Measurements from ENCODE around the gene FOXR1. TPM values are rescaled to one million over a fixed set of nuclear protein-coding genes. Genes with fewer than 3 reads are reported as not detected.
"Not testable (repeated sequence)": the region's sequence is repeated elsewhere in the genome, so short reads cannot be mapped to it uniquely, and the experiment has no call there.

Gene FOXR1
- total RNA-seq, 1 experiment from 2014 or later = not detected

DNA sequence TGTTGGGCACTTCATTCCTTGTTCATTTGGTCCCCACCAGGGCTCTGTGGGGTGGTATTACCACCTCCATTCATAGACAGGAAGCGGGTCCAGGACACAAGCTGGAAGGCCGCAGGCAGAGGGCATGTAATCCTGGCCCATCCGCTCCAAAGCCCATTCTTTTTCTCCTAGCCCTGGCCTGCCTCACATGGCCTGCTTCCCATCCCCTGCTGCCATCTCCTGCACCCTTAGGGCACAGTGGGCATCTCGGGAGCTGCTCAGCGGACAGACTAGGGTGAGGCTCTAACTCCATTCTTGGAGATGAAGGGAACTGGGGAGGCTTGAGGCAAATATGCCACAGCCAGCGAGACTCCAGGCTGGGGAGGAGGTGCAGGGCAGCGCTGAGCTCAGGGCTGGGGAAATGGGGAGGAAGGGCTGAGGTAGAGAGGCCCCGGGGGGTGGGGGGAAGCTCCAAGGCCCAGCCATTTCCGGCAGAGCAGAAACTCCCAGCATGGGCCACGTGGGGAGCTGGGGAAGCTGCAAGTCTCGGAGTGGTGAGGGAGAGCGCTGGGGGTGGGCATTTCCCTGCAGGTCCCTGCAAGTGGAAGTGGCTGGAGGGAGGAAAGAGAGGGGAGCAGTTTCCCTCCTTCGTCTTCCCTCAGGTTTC is 31.5 kb upstream of the FOXR1 start:
- DNase-seq (ENCODE audit: extremely low read depth, low read depth) = no peak

DNA sequence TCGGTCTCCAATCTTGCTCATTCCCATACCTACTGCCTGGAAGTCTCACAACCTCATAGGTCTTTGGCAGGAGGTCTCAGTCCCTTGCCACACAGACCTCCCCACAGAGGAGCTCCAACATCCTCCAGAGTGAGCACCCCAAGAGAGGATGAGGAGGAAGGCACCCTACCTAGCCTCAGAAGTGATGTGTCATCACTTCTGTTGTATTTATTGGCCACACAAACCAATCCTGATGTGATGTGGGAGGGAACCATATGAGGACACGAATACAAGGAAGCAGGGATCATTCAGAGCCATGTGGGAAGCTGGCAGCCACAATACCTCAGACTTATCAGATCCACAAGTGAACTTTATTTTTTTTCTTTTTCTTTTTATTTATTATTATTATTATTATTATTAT is 24.5 kb upstream of the FOXR1 start:
- no peak for DNase-seq (ENCODE audit: extremely low read depth, low read depth)

DNA sequence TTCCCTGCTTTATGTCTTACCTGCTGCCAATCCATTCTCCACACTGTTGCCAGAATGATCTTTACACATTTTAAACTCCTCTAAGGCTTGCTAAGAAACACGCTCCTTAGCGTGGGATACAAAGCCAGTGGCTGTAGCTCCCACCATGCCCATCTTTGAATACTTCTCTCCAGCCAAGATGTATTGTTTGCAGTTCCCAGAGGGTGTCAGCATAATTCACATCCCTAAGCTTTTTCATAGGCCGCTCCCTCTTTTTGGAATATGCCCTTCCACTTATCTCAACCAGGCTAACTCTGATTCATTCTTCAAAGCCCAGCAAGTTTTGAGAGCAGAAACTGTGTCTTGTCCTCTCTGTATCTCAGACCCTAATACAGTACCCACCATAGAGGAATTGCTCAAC is 23.6 kb upstream of the FOXR1 start:
- DNase-seq (ENCODE audit: extremely low read depth, low read depth) = no peak

DNA sequence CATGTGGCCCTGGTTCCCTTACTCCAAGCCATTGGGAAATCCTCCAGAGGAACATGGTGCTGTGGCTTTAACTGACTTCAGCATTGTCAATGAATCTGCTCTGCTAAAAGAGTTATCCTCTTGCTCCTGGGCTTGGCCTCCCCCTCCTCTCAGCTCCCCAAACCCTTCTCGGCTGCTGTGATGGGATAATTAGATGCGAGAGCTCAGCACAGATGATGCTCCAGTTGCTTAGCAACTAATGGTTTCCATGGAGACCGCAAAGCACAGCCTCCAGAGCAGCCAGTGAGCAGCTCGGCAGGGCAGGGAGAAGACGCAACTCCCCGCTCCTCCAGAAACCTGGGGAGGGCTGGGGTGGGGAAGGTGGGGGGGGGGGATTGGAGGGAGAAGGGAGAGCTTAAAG is 18.3 kb upstream of the FOXR1 start:
- no peak for DNase-seq (ENCODE audit: extremely low read depth, low read depth)

DNA sequence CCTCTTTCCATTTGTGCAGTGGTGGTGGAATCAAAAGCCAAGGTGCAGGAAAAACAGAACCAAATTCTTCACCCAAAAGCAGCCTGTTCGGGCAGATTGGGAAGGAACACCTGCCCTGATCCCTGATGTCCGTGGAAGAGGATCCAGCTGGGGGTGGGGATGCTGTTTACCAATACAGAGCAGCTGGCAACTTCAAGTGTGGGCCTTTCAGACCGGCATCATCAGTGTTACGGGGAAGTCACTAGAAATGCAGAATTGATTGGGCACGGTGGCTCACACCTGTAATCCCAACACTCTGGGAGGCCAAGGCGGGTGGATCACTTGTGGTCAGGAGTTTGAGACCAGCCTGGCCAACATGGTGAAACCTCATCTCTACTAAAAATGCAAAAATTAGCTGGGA is 17.6 kb upstream of the FOXR1 start:
- not testable (repeated sequence) for DNase-seq (ENCODE audit: extremely low read depth, low read depth)

DNA sequence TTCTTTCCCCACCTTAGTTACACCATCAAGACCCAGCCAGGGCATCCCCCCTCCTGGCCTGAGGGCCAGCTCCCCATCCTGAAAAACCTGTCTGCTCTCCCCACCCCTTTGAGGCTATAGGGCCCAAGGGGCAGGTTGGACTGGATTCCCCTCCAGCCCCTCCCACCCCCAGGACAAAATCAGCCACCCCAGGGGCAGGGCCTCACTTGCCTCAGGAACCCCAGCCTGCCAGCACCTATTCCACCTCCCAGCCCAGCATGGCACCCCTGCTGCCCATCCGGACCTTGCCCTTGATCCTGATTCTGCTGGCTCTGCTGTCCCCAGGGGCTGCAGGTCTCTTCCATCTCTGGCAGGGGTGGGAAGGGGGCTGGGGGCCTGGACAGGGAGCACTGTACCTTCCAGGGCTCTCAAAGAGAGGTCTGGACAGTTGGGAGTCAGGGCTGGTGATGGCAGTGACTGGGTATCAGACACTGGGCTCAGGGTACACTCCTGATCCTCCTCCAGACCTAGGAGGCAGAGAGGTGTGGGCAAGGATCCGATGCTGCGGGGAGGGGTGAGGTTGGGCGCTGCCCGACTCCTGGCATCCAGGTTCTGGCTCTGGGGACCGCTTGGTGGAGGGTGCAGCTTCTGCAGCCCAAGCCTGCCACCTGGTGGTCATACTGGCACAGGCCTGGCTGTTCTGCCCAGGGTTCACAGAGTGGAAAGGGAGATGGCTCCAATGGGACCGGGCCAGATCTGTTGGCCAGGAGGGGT is 15.3 kb upstream of the FOXR1 start, which contains the start of gene UPK2:
Gene UPK2 (plus strand): TSS at position 205 of the 753 bp plus-strand sequence. CDS start 53 bp downstream, at position 258.
- DNase-seq (ENCODE audit: extremely low read depth, low read depth) = peak; percentile 77

DNA sequence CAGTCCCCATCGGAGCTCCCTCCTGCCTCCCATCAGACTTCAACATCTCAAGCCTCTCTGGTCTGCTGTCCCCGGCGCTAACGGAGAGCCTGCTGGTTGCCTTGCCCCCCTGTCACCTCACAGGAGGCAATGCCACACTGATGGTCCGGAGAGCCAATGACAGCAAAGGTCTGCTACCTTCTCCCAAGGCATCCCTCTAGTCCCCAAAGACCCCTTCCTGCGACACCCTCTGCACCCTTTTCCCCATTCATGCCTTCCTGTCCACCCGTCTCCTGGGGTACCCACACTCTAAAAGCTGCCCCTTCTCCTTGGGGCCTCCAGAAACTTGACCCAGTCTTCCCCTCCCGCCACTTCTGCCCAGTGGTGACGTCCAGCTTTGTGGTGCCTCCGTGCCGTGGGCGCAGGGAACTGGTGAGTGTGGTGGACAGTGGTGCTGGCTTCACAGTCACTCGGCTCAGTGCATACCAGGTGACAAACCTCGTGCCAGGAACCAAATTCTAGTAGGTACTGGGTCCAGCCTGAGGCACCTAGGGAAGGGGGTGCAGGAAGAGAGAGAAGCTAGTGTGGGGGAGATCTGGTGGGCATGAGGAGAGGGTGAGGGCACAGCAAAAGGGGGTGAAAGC is 14.6 kb upstream of the FOXR1 start:
- no peak for DNase-seq (ENCODE audit: extremely low read depth, low read depth)

DNA sequence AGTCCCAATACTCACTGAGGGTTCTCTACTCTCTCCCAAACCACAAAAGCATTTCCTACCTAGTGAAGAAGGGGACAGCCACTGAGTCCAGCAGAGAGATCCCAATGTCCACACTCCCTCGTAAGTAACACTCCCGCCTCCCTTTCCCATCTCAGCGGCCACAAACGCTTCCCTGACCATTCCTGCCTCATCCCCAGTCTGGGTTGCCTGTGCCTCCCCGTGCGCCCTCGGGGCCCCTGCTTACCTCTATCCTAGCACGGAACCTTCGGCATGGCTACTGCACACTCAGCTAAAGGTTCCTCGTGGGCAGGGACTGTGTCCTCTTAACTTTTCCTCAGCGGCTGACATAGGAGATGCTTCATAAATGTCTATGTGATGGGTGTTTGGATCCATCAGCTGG is 14.0 kb upstream of the FOXR1 start:
- DNase-seq (ENCODE audit: extremely low read depth, low read depth) = no peak

DNA sequence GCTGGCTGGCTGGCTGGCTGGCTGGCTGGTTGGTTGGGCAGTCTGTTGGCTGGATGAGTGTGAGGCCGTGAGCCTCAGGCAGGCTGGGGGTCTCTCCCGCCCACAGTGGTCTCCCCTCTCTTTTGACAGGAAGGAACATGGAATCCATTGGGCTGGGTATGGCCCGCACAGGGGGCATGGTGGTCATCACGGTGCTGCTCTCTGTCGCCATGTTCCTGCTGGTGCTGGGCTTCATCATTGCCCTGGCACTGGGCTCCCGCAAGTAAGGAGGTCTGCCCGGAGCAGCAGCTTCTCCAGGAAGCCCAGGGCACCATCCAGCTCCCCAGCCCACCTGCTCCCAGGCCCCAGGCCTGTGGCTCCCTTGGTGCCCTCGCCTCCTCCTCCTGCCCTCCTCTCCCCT is 13.6 kb upstream of the FOXR1 start:
- no peak for DNase-seq (ENCODE audit: extremely low read depth, low read depth)

DNA sequence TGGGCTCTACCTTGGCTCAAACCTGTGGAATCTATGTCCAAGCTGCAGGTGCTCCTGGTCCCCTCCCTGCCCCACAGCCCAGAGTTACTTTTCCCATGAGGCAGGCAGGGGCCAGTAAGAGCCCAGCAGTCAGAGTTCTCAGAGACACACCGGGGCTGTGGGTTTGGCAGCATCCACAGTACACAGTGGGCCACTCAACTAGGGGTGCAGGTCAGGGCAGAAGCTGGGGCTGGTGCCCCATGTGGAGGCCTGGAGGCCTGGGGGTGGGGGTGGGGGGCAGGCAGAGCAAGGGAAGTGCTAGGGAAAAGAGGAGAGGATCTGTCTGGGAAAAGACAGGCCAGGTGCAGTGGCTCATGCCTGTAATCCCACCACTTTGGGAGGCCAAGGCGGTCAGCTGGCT is 13.0 kb upstream of the FOXR1 start:
- DNase-seq (ENCODE audit: extremely low read depth, low read depth) = no peak

DNA sequence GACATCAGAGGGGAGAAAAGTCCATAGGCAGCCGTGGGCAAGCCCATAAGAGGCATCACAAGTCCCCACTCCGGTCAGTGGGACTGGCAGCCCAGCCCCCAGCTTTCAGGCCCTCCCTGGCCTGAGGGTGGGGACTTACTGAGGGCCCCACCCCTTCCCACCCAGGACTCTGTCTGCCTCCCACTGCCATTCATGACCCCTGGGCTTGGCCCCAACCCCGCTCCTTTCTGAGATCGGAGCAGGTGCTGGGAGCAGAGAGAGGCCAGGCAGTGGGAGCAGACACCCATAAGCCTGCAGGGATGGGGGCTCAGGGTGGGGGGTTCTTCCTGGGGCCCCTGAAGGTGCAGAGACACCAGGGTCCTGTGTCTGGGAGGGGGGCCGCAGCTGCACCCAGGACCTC is 10.4 kb upstream of the FOXR1 start:
- DNase-seq (ENCODE audit: extremely low read depth, low read depth) = no peak

DNA sequence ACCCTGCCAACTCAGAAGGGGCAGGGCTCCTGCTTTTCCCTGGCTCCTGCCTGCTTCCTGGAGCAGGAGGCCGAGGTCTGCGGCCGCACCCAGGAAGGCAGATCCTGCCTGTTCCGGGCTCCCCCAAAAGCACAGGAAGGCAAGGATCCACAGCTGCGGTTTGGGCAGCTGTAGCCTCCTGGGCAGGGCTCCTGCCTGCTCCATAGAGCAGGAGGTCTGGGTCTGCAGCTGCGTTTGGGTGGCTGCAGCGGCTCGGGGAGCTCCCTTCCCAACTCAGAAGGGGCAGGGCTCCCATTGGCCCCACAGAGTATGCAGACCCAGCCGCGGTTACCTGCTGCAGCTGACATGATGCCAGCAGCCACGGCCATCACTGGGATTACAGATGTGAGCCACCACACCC is 10.0 kb upstream of the FOXR1 start:
- DNase-seq (ENCODE audit: extremely low read depth, low read depth) = no peak

DNA sequence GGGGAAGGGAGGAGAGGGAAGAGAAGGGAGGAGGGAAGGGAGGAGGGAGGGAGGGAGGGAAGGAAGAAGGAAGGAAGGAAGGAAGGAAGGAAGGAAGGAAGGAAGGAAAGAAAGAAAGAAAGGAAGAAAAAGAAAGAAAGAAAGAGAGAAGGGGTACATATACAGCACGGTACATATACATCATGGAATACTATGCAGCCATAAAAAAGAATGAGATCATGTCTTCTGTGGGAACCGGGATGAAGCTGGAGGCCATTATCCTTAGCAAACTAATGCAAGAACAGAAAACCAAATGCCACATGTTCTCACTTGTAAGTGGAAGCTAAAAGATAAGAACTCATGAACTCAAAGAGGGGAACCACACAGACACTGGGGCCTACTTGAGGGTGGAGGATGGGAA is 2.1 kb upstream of the FOXR1 start:
- not testable (repeated sequence) for DNase-seq (ENCODE audit: extremely low read depth, low read depth)

DNA sequence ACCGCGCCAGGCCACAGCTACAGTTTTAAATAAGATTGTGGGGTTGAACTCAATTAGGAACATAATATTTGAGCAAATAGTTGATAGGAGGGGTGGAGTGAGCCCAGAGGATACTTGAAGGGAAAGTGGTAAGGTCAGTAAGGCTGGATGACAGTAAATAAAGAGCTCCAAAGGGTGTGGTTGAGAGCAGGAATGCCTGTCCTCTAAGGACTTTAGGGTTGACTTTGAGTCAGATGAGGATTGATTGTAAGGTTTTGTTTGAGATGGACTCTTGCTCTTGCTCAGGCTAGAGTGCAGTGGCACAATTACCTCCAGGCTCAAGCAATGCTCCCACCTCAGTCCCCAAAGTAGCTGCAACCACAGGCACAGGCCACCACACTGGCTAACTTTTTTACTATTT is 2.4 kb downstream of the FOXR1 start:
- no peak for DNase-seq (ENCODE audit: extremely low read depth, low read depth)

DNA sequence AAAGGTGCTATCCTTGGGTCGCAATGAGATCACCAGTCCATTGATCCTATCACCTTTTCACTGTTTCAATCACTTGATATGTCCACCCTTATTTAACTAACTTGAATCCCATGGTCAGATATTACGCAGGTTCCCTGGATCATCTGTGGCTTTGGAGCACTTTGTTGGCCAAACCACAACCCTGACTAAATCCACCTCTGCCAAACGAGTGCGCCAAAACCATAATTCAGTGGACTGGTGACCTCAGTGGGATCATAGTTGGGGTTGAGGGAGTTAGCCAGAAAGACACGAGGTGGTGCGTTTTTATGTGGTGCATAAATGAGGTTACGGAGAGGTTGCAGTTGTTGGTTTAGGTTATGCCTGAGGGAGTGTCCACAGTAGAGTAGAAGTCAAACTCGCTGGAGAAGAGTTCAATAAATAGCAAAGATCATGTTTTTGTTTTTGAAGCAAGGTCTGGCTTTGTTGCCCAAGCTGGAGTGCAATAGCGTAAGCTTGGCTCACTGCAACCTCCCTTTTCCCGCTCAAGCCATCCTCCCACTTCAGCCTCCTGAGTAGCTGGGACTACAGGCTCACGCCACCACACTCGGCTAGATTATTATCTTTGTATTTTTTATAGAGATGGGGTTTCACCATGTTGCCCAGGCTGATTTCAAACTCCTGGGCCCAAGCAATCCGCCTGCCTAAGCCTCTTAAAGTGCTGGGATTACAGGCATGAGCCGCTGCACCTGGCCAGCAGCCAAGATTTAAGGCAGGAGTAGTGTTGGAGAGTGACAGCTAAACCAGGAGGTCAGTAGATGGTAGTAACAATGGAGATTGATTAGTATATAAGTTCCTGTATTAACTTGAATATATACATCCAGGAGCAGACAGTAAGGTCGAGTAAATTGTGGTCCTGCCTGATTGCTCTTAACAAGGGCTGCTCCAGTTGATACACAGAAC is 4.5 kb downstream of the FOXR1 start:
- no peak for DNase-seq (ENCODE audit: extremely low read depth, low read depth)

DNA sequence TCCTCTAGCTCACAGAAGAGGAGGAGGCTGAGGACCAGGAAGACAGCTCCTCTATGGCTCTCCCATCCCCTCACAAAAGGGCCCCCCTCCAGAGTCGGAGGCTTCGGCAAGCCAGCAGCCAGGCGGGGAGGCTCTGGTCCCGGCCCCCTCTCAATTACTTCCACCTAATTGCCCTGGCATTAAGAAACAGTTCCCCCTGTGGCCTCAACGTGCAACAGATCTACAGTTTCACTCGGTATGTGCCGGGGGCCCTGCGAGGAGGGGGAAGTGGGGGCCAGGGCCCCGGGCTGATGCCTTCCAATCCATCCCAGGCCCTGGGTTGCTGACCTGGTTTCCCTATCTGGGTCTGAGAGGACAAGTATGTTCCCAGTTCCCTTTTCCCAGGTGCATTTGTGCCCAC is 7.9 kb downstream of the FOXR1 start:
- DNase-seq (ENCODE audit: extremely low read depth, low read depth) = no peak

DNA sequence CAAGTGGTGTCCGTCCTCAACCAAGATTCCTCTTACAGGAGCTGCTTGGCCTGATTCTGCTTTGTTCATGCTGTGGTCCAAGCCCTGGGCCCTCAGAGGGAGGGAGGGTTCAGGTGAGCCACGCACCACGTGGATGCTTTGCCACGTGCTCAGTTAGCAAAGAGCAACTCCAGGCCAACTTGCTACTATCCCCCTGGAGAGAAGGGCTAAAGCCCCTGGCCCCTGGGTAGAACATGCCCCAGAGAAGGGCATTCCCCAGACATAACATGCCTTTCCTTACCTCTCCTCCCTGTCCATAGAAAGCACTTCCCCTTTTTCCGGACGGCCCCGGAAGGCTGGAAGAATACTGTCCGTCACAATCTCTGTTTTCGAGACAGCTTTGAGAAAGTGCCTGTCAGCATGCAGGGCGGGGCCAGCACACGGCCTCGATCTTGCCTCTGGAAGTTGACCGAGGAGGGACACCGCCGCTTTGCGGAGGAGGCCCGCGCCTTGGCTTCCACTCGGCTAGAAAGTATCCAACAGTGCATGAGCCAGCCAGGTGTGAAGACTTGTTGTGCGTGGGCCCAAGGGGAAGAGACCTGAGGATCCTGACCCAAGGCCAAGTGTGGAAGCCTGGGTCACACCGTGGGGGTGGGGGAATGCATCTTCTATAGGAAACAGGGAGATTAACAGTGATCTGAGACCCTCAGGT is 8.8 kb downstream of the FOXR1 start:
- no peak for DNase-seq (ENCODE audit: extremely low read depth, low read depth)

DNA sequence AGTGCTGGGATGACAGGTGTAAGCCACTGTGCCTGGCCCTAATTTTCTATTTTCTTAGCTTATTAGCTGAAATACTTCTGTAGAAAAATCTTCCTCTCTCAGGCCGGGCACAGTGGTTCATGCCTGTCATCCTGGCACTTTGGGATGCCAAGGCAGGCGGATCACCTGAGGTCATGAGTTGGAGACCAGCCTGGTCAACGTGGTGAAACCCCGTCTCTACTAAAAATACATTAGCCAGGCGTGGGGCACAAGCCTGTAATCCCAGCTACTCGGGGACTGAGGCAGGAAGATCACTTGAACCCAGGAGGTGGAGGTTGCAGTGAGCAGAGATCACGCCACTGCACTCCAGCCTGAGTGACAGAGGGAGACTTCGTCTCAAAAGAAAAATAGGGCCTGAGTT is 12.8 kb downstream of the FOXR1 start:
- DNase-seq (ENCODE audit: extremely low read depth, low read depth) = not testable (repeated sequence)

DNA sequence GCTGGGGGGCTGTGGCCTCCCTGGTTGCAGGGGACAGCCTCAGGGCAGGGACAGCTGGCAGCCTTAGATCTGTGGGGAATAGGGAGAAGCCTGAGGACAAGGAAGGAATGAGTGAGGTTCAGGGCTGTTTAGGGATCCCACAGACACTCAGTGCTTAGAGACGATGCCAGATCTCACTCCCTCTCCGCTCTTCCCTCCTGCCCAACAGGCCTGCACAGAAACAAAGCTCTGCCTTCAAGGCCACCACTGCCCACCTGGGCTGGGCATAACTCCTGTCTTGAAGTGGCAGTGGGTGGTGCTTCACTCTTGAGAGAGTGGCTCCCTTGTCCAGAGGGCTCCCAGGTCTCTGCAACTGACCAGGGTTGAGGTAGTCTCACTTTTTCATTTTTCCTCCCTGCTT is 13.3 kb downstream of the FOXR1 start:
- no peak for DNase-seq (ENCODE audit: extremely low read depth, low read depth)

DNA sequence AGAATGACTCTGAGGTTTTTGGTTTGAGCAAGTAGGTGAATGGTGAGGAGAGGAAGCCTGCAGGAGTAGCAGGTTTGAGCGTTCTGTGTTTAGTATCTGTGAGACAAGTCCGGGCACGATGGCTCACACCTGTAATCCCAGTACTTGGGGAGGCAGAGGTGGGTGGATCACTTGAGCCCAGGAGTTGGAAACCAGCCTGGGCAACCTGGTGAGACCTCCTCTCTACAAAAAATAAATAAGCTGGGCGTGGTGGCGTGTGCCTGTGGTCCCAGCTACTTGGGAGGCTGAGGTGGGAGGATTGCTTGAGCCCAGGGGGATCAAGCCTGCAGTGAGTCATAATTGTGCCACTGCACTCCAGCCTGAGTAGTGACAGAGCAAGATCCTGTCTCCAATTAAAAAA is 16.7 kb downstream of the FOXR1 start:
- no peak for DNase-seq (ENCODE audit: extremely low read depth, low read depth)

All from NCI-H460 (cell line).